GM12865 (cell line): ENCODE measurements around the gene PLXDC1.
A peak's percentile ranks its signal among the peaks of the same experiment; 100 is the strongest.

Source experiments
- DNase-seq: peaks from one replicate; pipeline ENCODE4 v3.0.0; 2010; ENCODE audit warnings: low read depth
- H3K4me3 ChIP-seq: 2 replicates; pipeline ENCODE4 v1.5.1; 2011; ENCODE audit warnings: mild to moderate bottlenecking, low read depth, low read length, control low read depth
- TF ChIP-seq, protein P1 (sequence below): IDR thresholded peaks from 2 replicates; pipeline ENCODE4 v1.5.1; 2011; ENCODE audit warnings: low read length, control low read depth, low read depth, inconsistent platforms; ENCODE audit not compliant: insufficient read depth; ENCODE audit errors: missing control alignments

The PLXDC1 gene

DNA sequence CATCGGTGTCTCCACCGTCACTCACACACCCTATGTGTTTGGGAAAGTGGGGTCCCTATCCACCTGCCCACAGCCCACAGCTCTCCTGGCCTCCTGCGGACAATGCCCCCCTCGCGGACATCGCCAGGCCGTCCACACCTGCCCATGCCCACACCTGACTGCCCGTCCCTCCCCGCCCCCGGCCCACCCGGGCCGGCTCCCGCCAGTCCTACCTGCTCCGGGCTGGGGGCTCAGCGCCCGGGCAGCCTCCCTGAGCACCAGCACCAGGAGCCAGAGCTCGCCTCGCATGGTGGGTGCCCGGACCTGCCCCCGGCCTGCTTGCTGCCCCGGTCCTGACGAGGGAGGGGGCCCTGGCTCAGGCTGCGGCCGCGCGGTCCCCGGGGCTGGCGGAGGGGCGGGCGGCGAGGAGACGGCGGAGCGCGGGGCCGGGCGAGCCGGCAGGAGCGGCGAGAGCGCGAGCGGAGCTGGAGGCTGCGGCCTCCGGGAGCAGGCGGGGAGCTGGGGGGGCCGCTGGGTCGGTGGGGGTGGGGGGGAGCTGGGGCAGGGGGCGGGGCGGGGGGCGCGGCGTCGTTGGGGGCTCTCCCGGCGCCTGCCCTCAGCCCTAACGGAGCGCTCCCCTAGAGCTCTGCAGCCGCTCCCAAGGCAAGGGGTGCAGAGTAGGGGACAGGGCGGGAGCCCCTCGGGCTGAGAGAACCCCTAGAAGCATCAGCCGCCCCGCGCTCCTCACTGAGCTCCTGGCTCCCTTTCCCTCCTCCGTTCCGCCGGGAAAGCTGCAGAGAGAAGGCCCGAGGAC is at the start of gene PLXDC1:
Gene PLXDC1, minus strand, starts transcription at position 488 of the 793 bp plus-strand sequence. Its CDS starts 200 bp downstream, at position 288.
- no peak for DNase-seq
- H3K4me3 ChIP-seq: no peak within 1 kb of the TSS
- TF ChIP-seq, protein P1, sequence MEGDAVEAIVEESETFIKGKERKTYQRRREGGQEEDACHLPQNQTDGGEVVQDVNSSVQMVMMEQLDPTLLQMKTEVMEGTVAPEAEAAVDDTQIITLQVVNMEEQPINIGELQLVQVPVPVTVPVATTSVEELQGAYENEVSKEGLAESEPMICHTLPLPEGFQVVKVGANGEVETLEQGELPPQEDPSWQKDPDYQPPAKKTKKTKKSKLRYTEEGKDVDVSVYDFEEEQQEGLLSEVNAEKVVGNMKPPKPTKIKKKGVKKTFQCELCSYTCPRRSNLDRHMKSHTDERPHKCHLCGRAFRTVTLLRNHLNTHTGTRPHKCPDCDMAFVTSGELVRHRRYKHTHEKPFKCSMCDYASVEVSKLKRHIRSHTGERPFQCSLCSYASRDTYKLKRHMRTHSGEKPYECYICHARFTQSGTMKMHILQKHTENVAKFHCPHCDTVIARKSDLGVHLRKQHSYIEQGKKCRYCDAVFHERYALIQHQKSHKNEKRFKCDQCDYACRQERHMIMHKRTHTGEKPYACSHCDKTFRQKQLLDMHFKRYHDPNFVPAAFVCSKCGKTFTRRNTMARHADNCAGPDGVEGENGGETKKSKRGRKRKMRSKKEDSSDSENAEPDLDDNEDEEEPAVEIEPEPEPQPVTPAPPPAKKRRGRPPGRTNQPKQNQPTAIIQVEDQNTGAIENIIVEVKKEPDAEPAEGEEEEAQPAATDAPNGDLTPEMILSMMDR: no peak

DNA sequence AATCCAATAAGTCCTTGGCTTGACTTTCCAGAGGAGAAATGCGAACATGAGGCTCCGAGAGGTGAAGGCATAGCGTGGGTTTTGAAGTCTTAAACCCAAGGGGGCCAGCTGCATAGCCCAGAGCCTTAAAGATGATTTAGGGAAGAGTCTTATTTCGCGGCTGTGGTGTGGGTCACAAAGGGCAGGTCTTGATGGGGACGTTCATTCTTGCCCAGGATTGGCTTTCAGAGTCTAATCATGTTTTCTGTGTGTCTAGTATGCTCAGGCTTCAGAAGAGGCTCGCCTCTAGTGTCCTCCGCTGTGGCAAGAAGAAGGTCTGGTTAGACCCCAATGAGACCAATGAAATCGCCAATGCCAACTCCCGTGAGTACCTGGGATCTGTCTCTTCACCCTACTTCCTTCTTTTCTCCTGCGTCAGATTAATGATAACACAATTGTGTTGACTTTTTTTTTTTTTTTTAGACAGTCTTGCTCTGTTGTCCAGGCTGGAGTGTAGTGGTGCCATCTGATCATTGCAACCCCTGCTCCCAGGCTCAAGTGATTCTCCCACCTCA is 49.6 kb upstream of the PLXDC1 start:
- no peak for DNase-seq
- TF ChIP-seq, protein P1: no peak
- H3K4me3 ChIP-seq: peak overlapping the region; percentile 87

DNA sequence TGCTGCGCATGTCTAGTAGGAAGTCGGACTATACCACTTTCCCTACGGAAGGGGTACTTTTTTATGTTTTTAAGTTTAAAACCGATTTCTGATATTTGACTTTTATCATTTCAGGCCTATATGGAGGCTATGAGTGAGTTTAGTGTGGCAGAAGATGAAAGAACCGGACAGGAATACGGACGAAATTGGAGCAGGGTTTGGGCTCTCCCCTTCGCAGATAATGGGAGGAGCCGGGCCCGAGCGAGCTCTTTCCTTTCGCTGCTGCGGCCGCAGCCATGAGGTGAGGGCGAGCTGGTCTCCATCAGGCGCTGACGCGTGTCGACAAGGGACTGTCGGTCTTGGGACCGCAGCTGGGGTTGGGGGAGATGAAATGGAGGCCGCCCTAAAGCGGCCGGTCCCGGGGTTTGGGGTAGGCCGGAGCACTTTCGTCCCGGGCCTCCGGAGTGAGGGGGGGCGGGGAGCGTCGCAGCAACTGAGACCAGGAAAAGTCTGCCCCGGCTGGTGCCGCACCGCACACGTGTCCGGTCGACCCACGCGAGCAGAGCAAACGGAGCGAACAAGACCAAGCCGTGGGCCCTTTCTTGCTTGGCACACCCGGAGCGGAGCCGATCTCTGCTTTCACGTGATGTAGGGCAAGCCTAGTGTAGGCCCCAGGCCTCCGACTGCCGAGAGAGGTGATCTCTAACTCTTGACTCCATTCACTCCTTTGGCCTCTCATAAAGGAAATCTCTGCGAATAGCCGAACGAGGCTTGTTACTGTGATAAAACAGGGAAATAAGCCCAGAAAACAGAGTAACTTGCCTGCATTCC is 48.8 kb upstream of the PLXDC1 start, which contains the start of gene RPL19:
Gene RPL19, plus strand, starts transcription at position 214 of the 810 bp plus-strand sequence. Its CDS starts 62 bp downstream, at position 276.
- H3K4me3 ChIP-seq: peak within 1 kb of the TSS; percentile 87
- TF ChIP-seq, protein P1: no peak
- DNase-seq: no peak

DNA sequence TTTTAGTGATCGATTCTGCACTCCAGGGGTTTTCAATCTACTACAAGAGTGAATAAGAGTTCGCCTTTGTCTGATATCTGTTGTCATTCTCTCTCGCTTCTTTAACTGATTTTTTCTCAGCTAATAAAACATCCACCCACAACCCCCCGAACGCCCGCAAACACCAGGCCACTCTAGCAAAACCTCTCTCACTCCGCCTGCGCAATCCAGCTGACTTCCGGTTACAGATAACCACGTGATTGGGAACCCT is 48.3 kb upstream of the PLXDC1 start:
- peak overlapping the region; percentile 87 for H3K4me3 ChIP-seq
- peak; percentile 97 for DNase-seq
- TF ChIP-seq, protein P1: no peak

DNA sequence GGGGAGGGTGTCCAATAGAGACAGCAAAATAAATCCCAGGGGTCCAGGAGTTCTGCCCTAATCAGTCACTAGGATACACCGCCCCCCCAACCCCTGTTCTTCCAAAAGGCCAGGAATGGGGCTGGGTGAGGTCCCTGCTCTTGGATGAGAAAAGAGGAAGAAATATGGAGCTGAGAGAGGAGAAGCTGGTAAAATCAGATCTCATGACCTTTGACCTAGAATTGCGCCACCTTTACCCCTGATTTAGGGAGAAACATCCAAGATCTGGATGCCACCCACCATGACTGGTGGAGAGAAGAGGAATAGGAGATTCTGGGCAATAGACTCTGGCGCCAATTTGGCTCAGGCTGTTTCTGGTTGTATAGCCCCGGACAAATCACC is 46.7 kb upstream of the PLXDC1 start:
- H3K4me3 ChIP-seq: no peak overlapping the region
- no peak for DNase-seq
- TF ChIP-seq, protein P1: no peak

DNA sequence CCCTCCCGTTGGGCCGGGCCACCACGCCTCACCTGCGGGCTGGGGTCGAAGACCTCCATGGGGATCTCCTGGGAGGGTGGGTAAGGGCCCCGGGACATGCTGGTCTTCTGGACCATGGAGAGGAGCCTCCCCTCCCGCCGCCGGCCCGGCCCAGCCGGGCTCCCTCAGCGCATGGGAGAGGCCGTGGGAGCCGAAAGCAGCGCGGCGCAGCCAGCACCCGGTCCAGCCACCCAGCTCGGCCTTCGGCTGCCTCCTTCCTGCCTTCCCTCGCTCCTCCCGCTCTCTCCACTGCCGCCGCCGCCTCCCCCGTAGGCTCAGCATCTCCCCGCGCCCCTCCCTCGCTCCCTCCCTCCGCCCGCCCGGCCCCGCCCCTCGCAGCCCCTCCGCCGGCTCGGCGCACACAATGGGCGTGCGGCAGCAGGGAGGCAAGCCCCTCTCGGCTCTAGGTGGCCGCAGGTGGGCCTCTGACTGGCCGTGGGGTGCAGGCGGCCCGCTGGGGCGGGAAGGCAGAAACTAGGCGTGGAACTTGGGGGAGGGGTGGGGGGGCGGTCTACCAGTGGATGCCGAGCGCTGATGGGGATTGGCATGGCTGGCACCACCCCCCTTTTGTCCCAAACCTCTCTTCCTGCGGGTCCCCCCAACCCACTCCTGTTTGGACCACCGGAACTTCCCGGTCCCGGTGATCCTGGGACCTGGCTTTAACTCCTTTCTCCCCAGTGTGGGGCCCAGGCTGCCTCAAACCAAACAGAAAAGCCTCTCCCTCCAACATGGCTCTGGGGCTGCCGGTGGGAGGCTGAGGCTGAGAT is 46.1 kb upstream of the PLXDC1 start, which contains the start of gene CACNB1:
Gene CACNB1, minus strand, starts transcription at position 290 of the 806 bp plus-strand sequence. Its CDS starts 174 bp downstream, at position 116.
- peak within 1 kb of the TSS; percentile 83 for H3K4me3 ChIP-seq
- TF ChIP-seq, protein P1: no peak
- DNase-seq: peak; percentile 84
